SK-N-SH treated with all-trans-retinoic acid at 6 μM for 48 hours (cell line): ENCODE measurements around the gene ZNF764.

ENCODE experiments used
- ATAC-seq: fragments of 200-7000 bp; cut with Tn5 transposase; 3 replicates; pipeline ENCODE4 v1.9.1; 2020; ENCODE audit warnings: mild to moderate bottlenecking, moderate library complexity
- ARNTL ChIP-seq: fragments of 450-650 bp; formaldehyde crosslinking; IDR thresholded peaks from 2 replicates; pipeline ENCODE4 v1.5.0; 2020; ENCODE audit warnings: low read depth, mild to moderate bottlenecking, moderate library complexity, borderline replicate concordance
- BACH2 ChIP-seq: fragments of 250-450 bp; sonication (Bioruptor Pico); IDR thresholded peaks from 2 replicates; pipeline ENCODE4 v1.9.0; 2021; ENCODE audit warnings: mild to moderate bottlenecking, borderline replicate concordance
- CREB5 ChIP-seq: fragments of 250-450 bp; sonication (Bioruptor Pico); IDR thresholded peaks from 2 replicates; pipeline ENCODE4 v1.5.1; 2020; ENCODE audit warnings: low read depth, mild to moderate bottlenecking, moderate library complexity
- CSDC2 ChIP-seq: fragments of 250-450 bp; sonication (Bioruptor Pico); IDR thresholded peaks from 2 replicates; pipeline ENCODE4 v1.5.0; 2020; ENCODE audit warnings: mild to moderate bottlenecking, moderate library complexity
- CSRNP3 ChIP-seq: fragments of 250-450 bp; sonication (Bioruptor Pico); IDR thresholded peaks from 2 replicates; pipeline ENCODE4 v1.5.1; 2021; ENCODE audit warnings: mild to moderate bottlenecking, moderate library complexity
- ESRRG ChIP-seq: fragments of 250-450 bp; sonication (Bioruptor Pico); IDR thresholded peaks from 2 replicates; pipeline ENCODE4 v1.6.1; 2021; ENCODE audit warnings: mild to moderate bottlenecking
- GLIS3 ChIP-seq: fragments of 250-450 bp; sonication (Bioruptor Pico); IDR thresholded peaks from 2 replicates; pipeline ENCODE4 v1.5.0; 2020; ENCODE audit warnings: mild to moderate bottlenecking, moderate library complexity
- ISL1 ChIP-seq: fragments of 250-450 bp; sonication (Bioruptor Pico); IDR thresholded peaks from 2 replicates; pipeline ENCODE4 v2.1.2; 2022; ENCODE audit warnings: mild to moderate bottlenecking, moderate library complexity
- PATZ1 ChIP-seq: fragments of 250-450 bp; sonication (Bioruptor Pico); IDR thresholded peaks from 2 replicates; pipeline ENCODE4 v1.8.0; 2020; ENCODE audit warnings: mild to moderate bottlenecking, moderate library complexity, borderline replicate concordance
- POU6F1 ChIP-seq: fragments of 250-450 bp; sonication (Bioruptor Pico); IDR thresholded peaks from 2 replicates; pipeline ENCODE4 v1.8.0; 2021; ENCODE audit warnings: low read depth, mild to moderate bottlenecking, moderate library complexity, borderline replicate concordance
- PPARA ChIP-seq: fragments of 250-450 bp; sonication (Bioruptor Pico); IDR thresholded peaks from 2 replicates; pipeline ENCODE4 v1.5.0; 2020; ENCODE audit warnings: mild to moderate bottlenecking, borderline replicate concordance
- RARB ChIP-seq: fragments of 250-450 bp; sonication (Bioruptor Pico); IDR thresholded peaks from 2 replicates; pipeline ENCODE4 v1.8.0; 2021; ENCODE audit warnings: mild to moderate bottlenecking, moderate library complexity
- SNAI2 ChIP-seq: fragments of 250-450 bp; sonication (Bioruptor Pico); IDR thresholded peaks from 2 replicates; pipeline ENCODE4 v1.5.0; 2020; ENCODE audit warnings: mild to moderate bottlenecking, moderate library complexity
- TCF4 ChIP-seq: fragments of 250-450 bp; sonication (Bioruptor Pico); IDR thresholded peaks from 2 replicates; pipeline ENCODE4 v1.8.0; 2021; ENCODE audit warnings: mild to moderate bottlenecking, moderate library complexity, borderline replicate concordance
- TOX ChIP-seq: fragments of 250-450 bp; sonication (Bioruptor Pico); IDR thresholded peaks from 2 replicates; pipeline ENCODE4 v1.8.0; 2021; ENCODE audit warnings: mild to moderate bottlenecking, moderate library complexity, borderline replicate concordance
- TSHZ2 ChIP-seq: fragments of 250-450 bp; sonication (Bioruptor Pico); IDR thresholded peaks from 2 replicates; pipeline ENCODE4 v1.5.0; 2020; ENCODE audit warnings: mild to moderate bottlenecking, moderate library complexity
- ZC3H10 ChIP-seq: fragments of 250-450 bp; sonication (Bioruptor Pico); IDR thresholded peaks from 2 replicates; pipeline ENCODE4 v1.5.1; 2021; ENCODE audit warnings: mild to moderate bottlenecking, moderate library complexity
- ZFP3 ChIP-seq: fragments of 250-450 bp; sonication (Bioruptor Pico); IDR thresholded peaks from 2 replicates; pipeline ENCODE4 v1.5.0; 2020; ENCODE audit warnings: mild to moderate bottlenecking, moderate library complexity
- ZFP30 ChIP-seq: fragments of 450-650 bp; formaldehyde crosslinking; IDR thresholded peaks from 2 replicates; pipeline ENCODE4 v1.5.0; 2022; ENCODE audit warnings: mild to moderate bottlenecking, moderate library complexity
- ZNF565 ChIP-seq: fragments of 450-650 bp; formaldehyde crosslinking; conservative IDR thresholded peaks from 2 replicates; pipeline ENCODE4 v1.5.0; 2020; ENCODE audit warnings: low read depth, mild to moderate bottlenecking, moderate library complexity
- ZNF8 ChIP-seq: fragments of 450-650 bp; formaldehyde crosslinking; IDR thresholded peaks from 2 replicates; pipeline ENCODE4 v1.5.0; 2020; ENCODE audit warnings: mild to moderate bottlenecking, moderate library complexity

ZNF764 gene

GRCh38 chr16:30569281-30569680 is 11.1 kb upstream of the ZNF764 start (continued):
- TF ChIP-seq CSRNP3 (no peak), GLIS3 (CRISPR knock-in tag) (no peak), ARNTL (CRISPR knock-in tag) (no peak), PATZ1 (no peak), TCF4 (CRISPR knock-in tag) (no peak)

- TF ChIP-seq ARNTL (CRISPR knock-in tag), result no peak
- no peak for TF ChIP-seq SNAI2 (CRISPR knock-in tag)
- TF ChIP-seq ISL1 (CRISPR knock-in tag), result peak; percentile 25; the same call in 1 of the 2 replicates
- no peak for TF ChIP-seq ZNF565
- TF ChIP-seq RARB, result no peak
- no peak for TF ChIP-seq BACH2 (CRISPR knock-in tag)
- no peak for TF ChIP-seq ZNF8 (CRISPR knock-in tag)
- ATAC-seq, result no peak
Observed at GRCh38 chr16:30567991-30568638, 9.9 kb upstream of the ZNF764 start.

GRCh38 chr16:30567160-30567990 is 9.2 kb upstream of the ZNF764 start:
- no peak for ATAC-seq
- TF ChIP-seq ESRRG (CRISPR knock-in tag) (no peak), ZC3H10 (CRISPR knock-in tag) (no peak), ZNF565 (no peak), TSHZ2 (CRISPR knock-in tag) (no peak)

GRCh38 chr16:30566531-30566930 is 8.4 kb upstream of the ZNF764 start:
- no peak for ATAC-seq
- TF ChIP-seq CSDC2 (CRISPR knock-in tag), result no peak
- TF ChIP-seq TOX (CRISPR knock-in tag), result no peak
- TF ChIP-seq SNAI2 (CRISPR knock-in tag), result no peak
- no peak for TF ChIP-seq PPARA (CRISPR knock-in tag)
- no peak for TF ChIP-seq ZFP3
- no peak for TF ChIP-seq ISL1 (CRISPR knock-in tag)
- no peak for TF ChIP-seq CREB5 (CRISPR knock-in tag)
- TF ChIP-seq ZC3H10 (CRISPR knock-in tag), result no peak
- no peak for TF ChIP-seq BACH2 (CRISPR knock-in tag)
- no peak for TF ChIP-seq ZNF8 (CRISPR knock-in tag)
- no peak for TF ChIP-seq ZFP30
- TF ChIP-seq CSRNP3, result no peak
- no peak for TF ChIP-seq TCF4 (CRISPR knock-in tag)
- TF ChIP-seq ESRRG (CRISPR knock-in tag), result no peak
- TF ChIP-seq PATZ1, result no peak
- TF ChIP-seq ARNTL (CRISPR knock-in tag), result no peak
- no peak for TF ChIP-seq POU6F1 (CRISPR knock-in tag)
- no peak for TF ChIP-seq GLIS3 (CRISPR knock-in tag)
